MM.1S (cell line): ENCODE results near the gene TMEM37.

ENCODE experiments used
- CTCF ChIP-seq: fragments of 300-600 bp; sonication (generic); IDR thresholded peaks from 2 replicates; pipeline ENCODE4 v1.5.1; 2016; ENCODE audit warnings: antibody characterized with exemption, low read length, mixed read lengths
- EZH2 ChIP-seq: fragments of 300-600 bp; sonication (generic); optimal IDR thresholded peaks from 2 replicates; pipeline ENCODE3; 2017; ENCODE audit warnings: low read depth, mild to moderate bottlenecking, antibody characterized with exemption, low read length, mixed read lengths
- EZH2phosphoT487 ChIP-seq: fragments of 300-600 bp; sonication (generic); IDR thresholded peaks from 2 replicates; pipeline ENCODE4 v1.6.1; 2018; ENCODE audit warnings: antibody characterized with exemption, low read length

GRCh38 chr2:119421304-119421703 lies 10.3 kb upstream of the TMEM37 start:
- TF ChIP-seq CTCF (no peak), EZH2 (no peak), EZH2phosphoT487 (no peak)
